Pancreas (tissue), 10 donors: ENCODE measurements around the gene MDP1. TPM values are rescaled to one million over a fixed set of nuclear protein-coding genes. Genes with fewer than 3 reads are reported as not detected.

Experiments used
- ATAC-seq, 4 donors: fragments of 200-7000 bp; cut with Tn5 transposase; one replicate each; pipeline versions ENCODE4 v1.8.0 to v1.9.1; 2020; ENCODE audit warnings: mild to moderate bottlenecking in 4 of 4, moderate library complexity in 4 of 4
- DNase-seq, 6 donors: peaks; one replicate each; pipeline ENCODE4 v3.0.0-alpha.2; 2020
- FAIRE-seq: peaks from 2 replicates; lab custom pipeline; 2012; peaks lifted over from hg19 to GRCh38; lab: Jason Lieb, UNC
- H3K27ac ChIP-seq, 4 donors: fragments of 200-600 bp; sonication (generic); 1 replicate in 3 of 4; 2 replicates in 1 of 4; pipeline versions ENCODE4 v1.5.0 to v1.8.0; 2020
- H3K27me3 ChIP-seq, 4 donors: fragments of 200-600 bp; one replicate each; pipeline ENCODE4 v1.8.0; 2021
- H3K36me3 ChIP-seq, 3 donors: fragments of 200-600 bp; sonication (generic) in 1 of 3; one replicate each; pipeline versions ENCODE4 v1.5.0 to v1.8.0; 2020 to 2021
- H3K4me1 ChIP-seq, 3 donors: fragments of 200-600 bp; one replicate each; pipeline ENCODE4 v1.8.0; 2021
- H3K4me3 ChIP-seq, 4 donors: fragments of 200-600 bp; sonication (generic) in 2 of 4; one replicate each; pipeline versions ENCODE4 v1.5.0 to v1.8.0; 2020 to 2021
- H3K9me3 ChIP-seq, 4 donors: fragments of 200-600 bp; one replicate each; pipeline ENCODE4 v1.8.0; 2021
- WGBS, 2 donors: extraction: QIAGEN DNeasy Blood & Tissue Kit; methylation state at CpG; one replicate each; pipeline ENCODE4 v1.1.7; 2013; 5-methylcytosine and 5-hydroxymethylcytosine counted together
- intact Hi-C, 3 donors: fragments of 100-400 bp; cut with DNase I; formaldehyde crosslinking; loops; one replicate each; pipeline versions ENCODE4 v1.11.1 to v1.14.2; 2022
- polyA plus RNA-seq, 2 donors: library from polyadenylated mRNA; stranded (reverse); fragments of 200-250 nt; gene quantifications; one replicate each; pipeline ENCODE4 v1.2.3, GENCODE V29; 2013
- total RNA-seq, 6 donors: library from RNA; stranded (reverse); fragmentation: NEBNext Ultra II Directional in 4 of 6; extraction: Animal tissue kit (Norgen Biotek cat#: 25700) in 4 of 6; gene quantifications; one replicate each; pipeline versions ENCODE4 v1.2.1 to v1.2.4, GENCODE V29; 2021 to 2023
- TF ChIP-seq, protein P1 (sequence below), 4 donors: fragments of 200-600 bp; sonication (generic) in 3 of 4; IDR thresholded peaks; one replicate each; pipeline versions ENCODE4 v1.5.0 to v1.8.0; 2021; ENCODE audit warnings: antibody characterized with exemption in 4 of 4
- donor health status: healthy with polysubstance abuse.
- donor health status: DM: no; HTN: no; CAD: no; lungs with moderate emphysema.
- donor health status: DM: no; HTN: no; CAD: no.
- donor health status: control.
- donor health status: control.
- donor health status: Bipolar disorder and iron deficiency.
- donor health status: DM: yes; HTN: yes; CAD: no.
- donor health status: DM: no; HTN: no; CAD: no.
- donor health status: DM: no; HTN: no; CAD: no.
- donor health status: DM: yes; HTN: yes; CAD: no.

The MDP1 gene
- total and polyA plus RNA-seq, 8 donors: 7.8 to 31.7 (median 10.3) TPM

GRCh38 chr14:24182110-24182882 lies 33.6 kb downstream of the MDP1 start:
- TF ChIP-seq, protein P1, sequence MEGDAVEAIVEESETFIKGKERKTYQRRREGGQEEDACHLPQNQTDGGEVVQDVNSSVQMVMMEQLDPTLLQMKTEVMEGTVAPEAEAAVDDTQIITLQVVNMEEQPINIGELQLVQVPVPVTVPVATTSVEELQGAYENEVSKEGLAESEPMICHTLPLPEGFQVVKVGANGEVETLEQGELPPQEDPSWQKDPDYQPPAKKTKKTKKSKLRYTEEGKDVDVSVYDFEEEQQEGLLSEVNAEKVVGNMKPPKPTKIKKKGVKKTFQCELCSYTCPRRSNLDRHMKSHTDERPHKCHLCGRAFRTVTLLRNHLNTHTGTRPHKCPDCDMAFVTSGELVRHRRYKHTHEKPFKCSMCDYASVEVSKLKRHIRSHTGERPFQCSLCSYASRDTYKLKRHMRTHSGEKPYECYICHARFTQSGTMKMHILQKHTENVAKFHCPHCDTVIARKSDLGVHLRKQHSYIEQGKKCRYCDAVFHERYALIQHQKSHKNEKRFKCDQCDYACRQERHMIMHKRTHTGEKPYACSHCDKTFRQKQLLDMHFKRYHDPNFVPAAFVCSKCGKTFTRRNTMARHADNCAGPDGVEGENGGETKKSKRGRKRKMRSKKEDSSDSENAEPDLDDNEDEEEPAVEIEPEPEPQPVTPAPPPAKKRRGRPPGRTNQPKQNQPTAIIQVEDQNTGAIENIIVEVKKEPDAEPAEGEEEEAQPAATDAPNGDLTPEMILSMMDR (IDR thresholded peaks at IDR 0.05): no peak
- DNase-seq (peak in 1 of 6 donors; percentile 40), FAIRE-seq (no peak), ATAC-seq (no peak)
- intact Hi-C loops: no loop called here
- H3K27ac ChIP-seq: no peak overlapping the region
- H3K4me1 ChIP-seq: peaks cover 0 to under 1% (median under 1%) of the 10 kb centered on the region in 3 donors
- H3K9me3 ChIP-seq: no peaks in the 10 kb centered on the region
- H3K27me3 ChIP-seq: no peaks in the 10 kb centered on the region
- H3K36me3 ChIP-seq: peaks cover 3 to 65% (median 44%) of the 10 kb centered on the region in 3 donors
- 87 to 92% methylated on average over 14 of the region's 14 CpGs for WGBS, 2 donors
- no peak overlapping the region for H3K4me3 ChIP-seq

DNA sequence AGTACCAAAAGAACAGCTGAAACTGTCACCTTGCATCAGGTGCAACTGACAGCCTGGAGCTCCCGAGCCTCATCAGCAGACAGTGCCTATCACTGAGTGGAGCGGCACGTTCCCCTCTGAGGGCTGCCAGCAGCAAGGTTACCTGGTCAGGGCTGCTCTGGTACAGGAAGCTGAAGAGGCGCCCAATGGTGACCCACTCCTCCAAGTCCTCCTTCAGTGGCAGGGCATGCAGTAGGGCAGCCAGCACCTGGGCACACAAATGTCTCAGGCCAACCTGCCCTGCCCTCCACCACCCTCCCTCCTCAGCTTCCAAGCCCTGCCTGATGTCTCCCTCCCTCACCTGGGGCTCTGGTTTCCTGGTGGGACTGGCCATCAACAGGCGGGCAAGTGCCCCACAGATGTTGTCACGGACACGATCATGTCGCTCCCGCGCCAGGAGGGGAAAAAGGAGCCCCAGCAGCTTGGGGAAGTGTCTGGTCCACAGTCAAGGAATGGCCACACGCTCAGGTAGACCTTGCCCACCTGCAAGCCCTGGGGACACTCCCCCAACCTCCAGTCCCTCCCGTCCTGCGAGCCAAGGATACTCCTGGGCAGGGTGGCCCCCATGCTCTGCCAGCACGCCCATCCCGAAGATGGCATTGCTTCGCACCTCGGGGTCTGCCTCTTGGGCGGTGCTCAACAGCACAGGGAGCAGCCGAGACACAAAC lies 34.3 kb downstream of the MDP1 start:
- WGBS, 2 donors: 86 to 87% methylated on average over 19 of the region's 19 CpGs
- Histone ChIP-seq H3K27ac (no peak overlapping the region), H3K9me3 (no peaks in the 10 kb centered on the region), H3K27me3 (no peaks in the 10 kb centered on the region), H3K36me3 (peaks cover 3 to 65% (median 50%) of the 10 kb centered on the region in 3 donors), H3K4me1 (no peaks in the 10 kb centered on the region), H3K4me3 (no peak overlapping the region)
- ATAC-seq (no peak), DNase-seq (peak in 1 of 6 donors; percentile 56), FAIRE-seq (no peak)
- TF ChIP-seq, protein P1 (IDR thresholded peaks at IDR 0.05): no peak
- intact Hi-C loops: no loop called here

DNA sequence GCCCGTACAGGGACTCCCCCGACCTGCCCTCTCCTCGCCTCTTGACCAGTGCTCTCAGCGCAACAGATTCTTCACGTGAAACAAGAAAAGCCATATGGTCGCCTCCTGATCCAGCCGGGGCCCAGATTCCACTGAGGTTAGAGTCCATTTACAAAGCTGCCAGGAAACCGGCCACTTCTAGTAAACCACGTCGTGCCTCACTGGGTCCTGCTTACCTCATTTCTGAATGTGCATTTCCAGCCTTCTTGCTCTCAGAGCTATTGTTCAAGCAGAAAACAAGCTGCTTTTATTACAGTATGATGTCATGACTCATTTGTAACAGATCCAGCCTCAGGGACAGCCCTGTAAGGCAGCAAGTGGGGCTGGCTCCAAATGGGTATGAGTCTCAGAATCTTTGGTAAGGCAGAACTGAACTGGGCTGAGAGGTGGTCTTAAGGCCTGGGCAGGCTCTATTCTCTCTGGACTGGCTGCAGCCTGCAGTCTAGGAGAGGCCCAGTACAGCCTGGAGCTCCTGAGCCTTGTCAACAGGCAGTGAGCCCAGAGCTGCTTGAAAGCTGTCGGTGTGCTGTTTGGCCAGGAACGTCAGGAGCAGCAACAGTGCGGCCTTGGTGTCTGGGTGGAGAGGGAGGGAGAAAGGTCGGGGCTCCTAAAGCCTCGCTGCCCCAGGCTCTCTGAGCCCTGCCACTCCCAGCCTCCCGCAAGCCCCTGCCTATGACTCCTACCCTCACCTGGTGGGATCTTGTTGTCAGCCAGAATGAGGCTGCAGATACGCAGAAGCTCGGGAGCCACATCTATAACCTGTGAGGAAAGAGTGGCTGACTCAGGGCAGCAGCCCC lies 35.7 kb downstream of the MDP1 start:
- peaks cover 3 to 57% (median 43%) of the 10 kb centered on the region in 3 donors for H3K36me3 ChIP-seq
- TF ChIP-seq, protein P1 (IDR thresholded peaks at IDR 0.05): no peak
- WGBS, 2 donors: 76 to 77% methylated on average over 18 of the region's 18 CpGs
- H3K4me1 ChIP-seq: no peaks in the 10 kb centered on the region
- no peaks in the 10 kb centered on the region for H3K27me3 ChIP-seq
- FAIRE-seq (no peak), ATAC-seq (peak in 3 of 4 donors; percentile 34 to 69 (median 51)), DNase-seq (peak in 1 of 6 donors; percentile 49)
- H3K9me3 ChIP-seq: no peaks in the 10 kb centered on the region
- H3K27ac ChIP-seq: peak overlapping the region in 1 of 4 donors; percentile 63
- intact Hi-C loops: no loop called here
- no peak overlapping the region for H3K4me3 ChIP-seq

DNA sequence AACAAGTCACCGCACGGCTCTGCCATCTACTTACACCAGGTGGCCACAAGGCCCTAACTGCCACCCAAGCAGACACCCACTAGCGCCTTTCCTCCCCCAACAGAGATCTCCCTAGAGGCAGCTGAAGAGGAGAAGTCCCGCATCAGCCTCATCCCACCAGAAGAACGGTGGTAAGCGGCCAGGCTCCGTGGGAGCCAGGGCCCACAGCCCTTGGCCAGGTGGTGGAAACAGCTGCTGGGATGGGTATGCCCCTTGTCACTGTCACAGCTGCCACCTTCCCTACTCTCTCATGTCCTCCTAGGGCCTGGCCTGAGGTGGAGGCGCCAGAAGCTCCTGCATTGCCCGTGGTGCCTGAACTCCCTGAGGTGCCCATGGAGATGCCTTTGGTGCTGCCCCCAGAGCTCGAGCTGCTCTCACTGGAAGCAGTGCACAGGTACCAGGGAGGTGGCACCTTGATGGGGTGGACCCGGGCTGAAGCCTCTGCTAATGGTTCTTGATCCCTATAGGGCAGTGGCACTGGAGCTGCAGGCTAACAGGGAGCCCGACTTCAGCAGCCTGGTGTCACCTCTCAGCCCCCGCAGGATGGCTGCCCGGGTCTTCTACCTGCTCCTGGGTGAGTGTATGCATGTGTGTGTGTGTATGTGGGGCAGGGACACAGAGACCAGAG lies 36.4 kb downstream of the MDP1 start:
- 85 to 89% methylated on average over 14 of the region's 14 CpGs for WGBS, 2 donors
- peaks cover under 1 to 53% (median 37%) of the 10 kb centered on the region in 3 donors for H3K36me3 ChIP-seq
- H3K9me3 ChIP-seq: no peaks in the 10 kb centered on the region
- no peak for FAIRE-seq
- H3K4me1 ChIP-seq: no peaks in the 10 kb centered on the region
- TF ChIP-seq, protein P1 (IDR thresholded peaks at IDR 0.05): no peak
- H3K4me3 ChIP-seq: no peak overlapping the region
- peak in 3 of 4 donors; percentile 5 to 19 (median 11) for ATAC-seq
- H3K27me3 ChIP-seq: no peaks in the 10 kb centered on the region
- intact Hi-C loops: no loop called here
- peak overlapping the region in 1 of 4 donors; percentile 50 for H3K27ac ChIP-seq
- peak in 1 of 6 donors; percentile 50 for DNase-seq
